BE2C (cell line): Measurements from ENCODE around the gene CFAP77.

Source experiments
- DNase-seq: peaks from one replicate; pipeline ENCODE4 v3.0.0-alpha.2; 2020
- H3K27me3 ChIP-seq: fragments of 250-450 bp; sonication (Bioruptor Pico); 2 replicates; pipeline ENCODE4 v1.5.1; 2020; ENCODE audit warnings: mild to moderate bottlenecking
- H3K36me3 ChIP-seq: fragments of 250-450 bp; sonication (Bioruptor Pico); 2 replicates; pipeline ENCODE4 v1.5.1; 2020; ENCODE audit warnings: mild to moderate bottlenecking
- H3K4me1 ChIP-seq: fragments of 250-450 bp; sonication (Bioruptor Pico); 2 replicates; pipeline ENCODE4 v1.5.1; 2020
- H3K4me3 ChIP-seq: 2 replicates; pipeline ENCODE4 v1.5.1; 2011; ENCODE audit warnings: low read depth, low read length
- H3K9me3 ChIP-seq: fragments of 250-450 bp; sonication (Bioruptor Pico); 2 replicates; pipeline ENCODE4 v1.5.1; 2020
- CTCF ChIP-seq: IDR thresholded peaks from 2 replicates; pipeline ENCODE4 v1.5.1; 2012; ENCODE audit warnings: mild to moderate bottlenecking, low read depth, low read length

CFAP77 gene

DNA sequence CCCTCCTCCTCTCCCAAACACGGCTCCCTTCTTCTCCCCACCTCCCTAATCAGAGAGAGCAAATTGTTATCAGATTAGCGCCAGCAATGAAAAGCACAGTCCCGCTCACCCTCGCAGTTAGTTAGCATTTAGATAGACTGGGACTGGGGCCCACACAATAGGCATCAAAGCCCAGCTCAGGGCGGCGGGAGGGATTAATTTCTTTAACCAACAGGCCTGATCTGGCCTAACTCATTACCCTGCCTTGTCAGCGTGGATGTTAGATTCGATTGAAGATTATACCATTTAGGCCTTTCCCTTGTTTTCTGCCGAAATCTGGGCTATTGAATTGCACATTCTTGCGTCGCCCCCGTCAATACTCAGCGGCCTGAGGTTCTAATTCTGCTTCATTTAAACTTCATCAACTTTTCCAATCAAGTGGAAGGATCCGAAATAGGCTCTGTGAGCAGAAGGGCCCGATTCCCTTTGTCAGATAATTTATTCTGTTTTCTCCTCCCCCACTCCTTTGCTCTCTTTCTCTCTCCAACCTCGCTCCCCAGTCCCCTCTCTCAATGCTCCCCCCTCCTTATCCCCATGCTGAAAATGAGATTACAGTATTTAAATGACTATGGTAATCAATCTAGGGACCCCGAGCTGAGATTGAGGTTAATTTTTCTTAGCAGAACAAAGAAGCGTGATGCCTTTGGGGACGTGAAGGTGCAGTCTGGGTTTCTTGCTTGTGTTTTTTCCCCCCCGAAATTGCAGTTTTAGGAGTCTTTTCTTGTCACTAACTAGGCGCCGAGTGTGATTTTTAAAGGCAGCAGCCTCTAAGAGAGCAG is 15.1 kb downstream of the CFAP77 start:
- H3K36me3 ChIP-seq: no peaks in the 10 kb centered on the region
- no peak for DNase-seq
- no peak for TF ChIP-seq CTCF
- H3K27me3 ChIP-seq: no peaks in the 10 kb centered on the region
- no peak overlapping the region for H3K4me3 ChIP-seq
- H3K4me1 ChIP-seq: peaks cover 5% of the 10 kb centered on the region
- no peaks in the 10 kb centered on the region for H3K9me3 ChIP-seq

DNA sequence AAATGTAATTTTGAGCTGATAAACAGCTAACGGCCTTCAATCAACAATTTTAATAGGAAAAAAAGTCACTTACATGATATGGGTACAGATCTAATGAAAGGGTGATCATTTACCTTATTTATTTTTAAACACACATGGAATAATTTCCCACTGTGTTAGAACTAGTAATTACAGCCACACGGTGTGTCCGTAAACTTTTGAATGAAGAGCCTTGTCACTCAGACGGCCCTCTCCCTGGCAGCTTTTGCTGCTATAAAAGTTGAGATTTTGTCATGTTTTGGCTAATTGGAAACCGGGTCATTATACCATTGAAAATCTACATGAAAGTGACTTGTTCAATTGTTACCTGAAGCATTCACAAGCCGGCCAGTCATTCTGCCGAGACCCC is 15.7 kb downstream of the CFAP77 start:
- peaks cover 5% of the 10 kb centered on the region for H3K4me1 ChIP-seq
- TF ChIP-seq CTCF: no peak
- DNase-seq: no peak
- H3K36me3 ChIP-seq: no peaks in the 10 kb centered on the region
- no peaks in the 10 kb centered on the region for H3K27me3 ChIP-seq
- no peaks in the 10 kb centered on the region for H3K9me3 ChIP-seq
- H3K4me3 ChIP-seq: no peak overlapping the region

GRCh38 chr9:132426639-132427414 is 16.8 kb downstream of the CFAP77 start:
- no peak for DNase-seq
- no peak overlapping the region for H3K4me3 ChIP-seq
- no peaks in the 10 kb centered on the region for H3K27me3 ChIP-seq
- no peaks in the 10 kb centered on the region for H3K9me3 ChIP-seq
- TF ChIP-seq CTCF: no peak
- H3K4me1 ChIP-seq: peaks cover 5% of the 10 kb centered on the region
- no peaks in the 10 kb centered on the region for H3K36me3 ChIP-seq

GRCh38 chr9:132430998-132431397 is 21.0 kb downstream of the CFAP77 start:
- no peaks in the 10 kb centered on the region for H3K36me3 ChIP-seq
- no peaks in the 10 kb centered on the region for H3K27me3 ChIP-seq
- no peaks in the 10 kb centered on the region; the same call in 1 of the 2 replicates for H3K4me1 ChIP-seq
- DNase-seq: no peak
- H3K4me3 ChIP-seq: no peak overlapping the region
- no peaks in the 10 kb centered on the region for H3K9me3 ChIP-seq
- no peak for TF ChIP-seq CTCF

- H3K27me3 ChIP-seq: no peaks in the 10 kb centered on the region
- TF ChIP-seq CTCF: no peak
- DNase-seq: no peak
- H3K4me3 ChIP-seq: no peak overlapping the region
- H3K36me3 ChIP-seq: no peaks in the 10 kb centered on the region
- H3K4me1 ChIP-seq: no peaks in the 10 kb centered on the region; the same call in 1 of the 2 replicates
- no peaks in the 10 kb centered on the region for H3K9me3 ChIP-seq
These were observed 24.9 kb downstream of the CFAP77 start for GRCh38 chr9:132434881-132435280.

- H3K27me3 ChIP-seq: no peaks in the 10 kb centered on the region
- H3K4me3 ChIP-seq: no peak overlapping the region
- H3K9me3 ChIP-seq: no peaks in the 10 kb centered on the region
- no peak for TF ChIP-seq CTCF
- H3K36me3 ChIP-seq: no peaks in the 10 kb centered on the region
- no peak for DNase-seq
- H3K4me1 ChIP-seq: no peaks in the 10 kb centered on the region
These were observed 29.1 kb downstream of the CFAP77 start for GRCh38 chr9:132439153-132439552.
